Caco-2 (cell line): Measurements from ENCODE around the gene NPFFR1. TPM values are rescaled to one million over a fixed set of nuclear protein-coding genes. Genes with fewer than 3 reads are reported as not detected.

ENCODE experiments used
- BruUV-seq: library from RNA; stranded (reverse); fragments of 400-500 nt; replicated peaks from 2 replicates; lab custom pipeline; 2021; lab: Mats Ljungman, UMichigan
- CTCF ChIA-PET: fragments of 300-600 bp; sonication (Branson Sonifier 250); formaldehyde crosslinking; loops from one replicate; lab custom pipeline; 2022; ENCODE audit warnings: antibody characterized with exemption; lab: Charles Lee
- POLR2A ChIA-PET: fragments of 300-600 bp; sonication (Branson Sonifier 250); formaldehyde crosslinking; loops from one replicate; lab custom pipeline; 2022; ENCODE audit warnings: antibody characterized with exemption; lab: Charles Lee
- DNase-seq, 2 experiments: peaks; one replicate each; pipeline versions ENCODE4 v3.0.0 to v3.0.0-alpha.2; 2020 to 2022
- H3K27me3 ChIP-seq: replicated peaks from 2 replicates; pipeline ENCODE4 v1.6.0; 2011; ENCODE audit warnings: low read length; ENCODE audit not compliant: control insufficient read depth, insufficient read depth
- H3K36me3 ChIP-seq: 2 replicates; pipeline ENCODE4 v1.5.1; 2011; ENCODE audit warnings: low read length; ENCODE audit not compliant: control insufficient read depth, insufficient read depth
- H3K4me1 ChIP-seq: fragments of 250-450 bp; sonication (Bioruptor Pico); 2 replicates; pipeline ENCODE4 v1.5.1; 2020; ENCODE audit warnings: mild to moderate bottlenecking
- H3K4me3 ChIP-seq: 2 replicates; pipeline ENCODE4 v1.5.1; 2011; ENCODE audit warnings: low read depth, mild to moderate bottlenecking, control low read depth, low read length
- H3K9me3 ChIP-seq: fragments of 250-450 bp; sonication (Bioruptor Pico); 2 replicates; pipeline ENCODE4 v1.5.1; 2020; ENCODE audit warnings: mild to moderate bottlenecking, moderate library complexity
- H3K27ac Mint-ChIP-seq: one replicate; pipeline ENCODE4 v1.8.0; 2022; ENCODE audit warnings: mixed read lengths; ENCODE audit not compliant: unreplicated experiment
- H3K27me3 Mint-ChIP-seq: one replicate; pipeline ENCODE4 v1.8.0; 2022; ENCODE audit warnings: mixed read lengths; ENCODE audit not compliant: insufficient read depth, unreplicated experiment
- H3K36me3 Mint-ChIP-seq: one replicate; pipeline ENCODE4 v1.8.0; 2022; ENCODE audit warnings: mild to moderate bottlenecking, mixed read lengths; ENCODE audit not compliant: insufficient read depth, unreplicated experiment
- H3K4me1 Mint-ChIP-seq: one replicate; pipeline ENCODE4 v1.8.0; 2022; ENCODE audit warnings: low read depth, mixed read lengths; ENCODE audit not compliant: unreplicated experiment
- H3K4me3 Mint-ChIP-seq: one replicate; pipeline ENCODE4 v1.8.0; 2022; ENCODE audit warnings: mild to moderate bottlenecking, moderate library complexity, mixed read lengths; ENCODE audit not compliant: unreplicated experiment
- H3K9me3 Mint-ChIP-seq: one replicate; pipeline ENCODE4 v1.8.0; 2022; ENCODE audit warnings: mixed read lengths; ENCODE audit not compliant: unreplicated experiment
- intact Hi-C: fragments of 100-400 bp; cut with micrococcal nuclease; formaldehyde crosslinking; loops from one replicate; pipeline ENCODE4 v1.10.0; 2022; ENCODE audit not compliant: unreplicated experiment
- total RNA-seq: library from RNA; stranded (reverse); gene quantifications from 2 replicates; pipeline ENCODE4 v1.2.3, GENCODE V29; 2022
- TF ChIP-seq, protein P1 (sequence below), 2 experiments: fragments of 200-600 bp in 1 of 2; IDR thresholded peaks; 1 replicate in 1 of 2; 2 replicates in 1 of 2; pipeline versions ENCODE4 v1.5.1 to v1.8.0; 2011 to 2022; ENCODE audit warnings: antibody characterized with exemption in 1 of 2, control low read depth in 1 of 2, inconsistent platforms in 1 of 2, low read depth in 1 of 2, low read length in 1 of 2, mild to moderate bottlenecking in 1 of 2, moderate library complexity in 1 of 2; ENCODE audit not compliant: insufficient read depth in 1 of 2, severe bottlenecking in 1 of 2, unreplicated experiment in 1 of 2

NPFFR1 gene
- total RNA-seq, 1 experiment from 2014 or later = not detected

GRCh38 chr10:70312972-70313371 lies 29.2 kb upstream of the NPFFR1 start:
- Histone ChIP-seq H3K9me3 (no peaks in the 10 kb centered on the region), H3K36me3 (no peaks in the 10 kb centered on the region), H3K4me1 (no peaks in the 10 kb centered on the region), H3K27me3 (no peaks in the 10 kb centered on the region), H3K4me3 (no peak overlapping the region)
- no peaks in the 10 kb centered on the region for H3K4me1 Mint-ChIP-seq
- no peaks in the 10 kb centered on the region for H3K27me3 Mint-ChIP-seq
- ChIA-PET POLR2A (no interaction called here), CTCF (interaction anchor here (0.8 kb wide), 1 partner anchor 80 kb away, joined by 3 read pairs; the partner anchor contains the start of gene PPA1)
- no peaks in the 10 kb centered on the region for H3K9me3 Mint-ChIP-seq
- no peak overlapping the region for H3K4me3 Mint-ChIP-seq
- no TSS peak for BruUV-seq
- H3K27ac Mint-ChIP-seq = peak overlapping the region; percentile 47
- H3K36me3 Mint-ChIP-seq = no peaks in the 10 kb centered on the region
- intact Hi-C loops = no loop called here
- DNase-seq = no peak
- TF ChIP-seq, protein P1, sequence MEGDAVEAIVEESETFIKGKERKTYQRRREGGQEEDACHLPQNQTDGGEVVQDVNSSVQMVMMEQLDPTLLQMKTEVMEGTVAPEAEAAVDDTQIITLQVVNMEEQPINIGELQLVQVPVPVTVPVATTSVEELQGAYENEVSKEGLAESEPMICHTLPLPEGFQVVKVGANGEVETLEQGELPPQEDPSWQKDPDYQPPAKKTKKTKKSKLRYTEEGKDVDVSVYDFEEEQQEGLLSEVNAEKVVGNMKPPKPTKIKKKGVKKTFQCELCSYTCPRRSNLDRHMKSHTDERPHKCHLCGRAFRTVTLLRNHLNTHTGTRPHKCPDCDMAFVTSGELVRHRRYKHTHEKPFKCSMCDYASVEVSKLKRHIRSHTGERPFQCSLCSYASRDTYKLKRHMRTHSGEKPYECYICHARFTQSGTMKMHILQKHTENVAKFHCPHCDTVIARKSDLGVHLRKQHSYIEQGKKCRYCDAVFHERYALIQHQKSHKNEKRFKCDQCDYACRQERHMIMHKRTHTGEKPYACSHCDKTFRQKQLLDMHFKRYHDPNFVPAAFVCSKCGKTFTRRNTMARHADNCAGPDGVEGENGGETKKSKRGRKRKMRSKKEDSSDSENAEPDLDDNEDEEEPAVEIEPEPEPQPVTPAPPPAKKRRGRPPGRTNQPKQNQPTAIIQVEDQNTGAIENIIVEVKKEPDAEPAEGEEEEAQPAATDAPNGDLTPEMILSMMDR (IDR thresholded peaks at IDR 0.05; ENCODE audit: insufficient read depth in 1 of 2, low read depth in 1 of 2, low read length in 1 of 2, severe bottlenecking in 1 of 2, unreplicated experiment in 1 of 2) = no peak

GRCh38 chr10:70312249-70312648 lies 28.4 kb upstream of the NPFFR1 start:
- H3K27me3 ChIP-seq = no peaks in the 10 kb centered on the region
- H3K9me3 ChIP-seq = no peaks in the 10 kb centered on the region
- Mint-ChIP-seq H3K36me3 (no peaks in the 10 kb centered on the region), H3K27me3 (no peaks in the 10 kb centered on the region), H3K4me3 (no peak overlapping the region), H3K4me1 (no peaks in the 10 kb centered on the region), H3K27ac (no peak overlapping the region), H3K9me3 (no peaks in the 10 kb centered on the region)
- H3K4me3 ChIP-seq = no peak overlapping the region
- BruUV-seq = no TSS peak
- no peaks in the 10 kb centered on the region for H3K36me3 ChIP-seq
- TF ChIP-seq, protein P1 (IDR thresholded peaks at IDR 0.05; ENCODE audit: insufficient read depth in 1 of 2, low read depth in 1 of 2, low read length in 1 of 2, severe bottlenecking in 1 of 2, unreplicated experiment in 1 of 2) = no peak
- no peak for DNase-seq
- ChIA-PET CTCF (interaction anchor here (0.7 to 0.8 kb wide), 2 partner anchors 75 to 79 kb away, joined by 3 read pairs; partner anchors contain the start of gene PPA1), POLR2A (no interaction called here)
- intact Hi-C loops = no loop called here
- H3K4me1 ChIP-seq = no peaks in the 10 kb centered on the region

- Mint-ChIP-seq H3K9me3 (no peaks in the 10 kb centered on the region), H3K4me1 (no peaks in the 10 kb centered on the region), H3K27me3 (no peaks in the 10 kb centered on the region), H3K36me3 (no peaks in the 10 kb centered on the region), H3K4me3 (no peak overlapping the region), H3K27ac (no peak overlapping the region)
- Histone ChIP-seq H3K9me3 (no peaks in the 10 kb centered on the region), H3K27me3 (no peaks in the 10 kb centered on the region), H3K4me3 (no peak overlapping the region), H3K36me3 (no peaks in the 10 kb centered on the region), H3K4me1 (no peaks in the 10 kb centered on the region)
- DNase-seq = no peak
- intact Hi-C loops = no loop called here
- POLR2A ChIA-PET = no interaction called here
- TF ChIP-seq, protein P1 (IDR thresholded peaks at IDR 0.05; ENCODE audit: insufficient read depth in 1 of 2, low read depth in 1 of 2, low read length in 1 of 2, severe bottlenecking in 1 of 2, unreplicated experiment in 1 of 2) = no peak
- CTCF ChIA-PET = interaction anchor here (0.7 kb wide), 1 partner anchor 76 kb away, joined by 3 read pairs; no protein-coding TSS in a partner anchor
- BruUV-seq = no TSS peak
Measured at GRCh38 chr10:70311698-70312097, 27.9 kb upstream of the NPFFR1 start.
